GM23248 (cell line): ENCODE measurements around the gene RUVBL2. TPM values are rescaled to one million over a fixed set of nuclear protein-coding genes. Genes with fewer than 3 reads are reported as not detected.

Experiments used
- DNase-seq: peaks from one replicate; pipeline ENCODE4 v3.0.0-alpha.2; 2015
- H2AFZ ChIP-seq: fragments of 200-600 bp; sonication (generic); 2 replicates; pipeline ENCODE4 v1.6.1; 2016; ENCODE audit warnings: antibody characterized with exemption
- H3F3A ChIP-seq: fragments of 200-600 bp; sonication (generic); 2 replicates; pipeline ENCODE4 v1.6.1; 2016; ENCODE audit warnings: mild to moderate bottlenecking, antibody characterized with exemption, mixed run types; ENCODE audit not compliant: insufficient read depth
- H3K27ac ChIP-seq: fragments of 200-600 bp; sonication (generic); 2 replicates; pipeline ENCODE4 v1.5.1; 2016; ENCODE audit warnings: mild to moderate bottlenecking
- H3K27me3 ChIP-seq: fragments of 200-600 bp; sonication (generic); replicated peaks from 2 replicates; pipeline ENCODE4 v1.6.1; 2016; ENCODE audit warnings: mild to moderate bottlenecking; ENCODE audit not compliant: insufficient read depth
- H3K36me3 ChIP-seq: fragments of 200-600 bp; sonication (generic); 2 replicates; pipeline ENCODE4 v1.6.1; 2016; ENCODE audit warnings: low read depth, mild to moderate bottlenecking
- H3K4me1 ChIP-seq: fragments of 200-600 bp; sonication (generic); 2 replicates; pipeline ENCODE4 v1.6.1; 2016; ENCODE audit warnings: mild to moderate bottlenecking; ENCODE audit not compliant: insufficient read depth
- H3K4me2 ChIP-seq: fragments of 200-600 bp; sonication (generic); one replicate; pipeline ENCODE4 v1.6.1; 2016; ENCODE audit warnings: mild to moderate bottlenecking; ENCODE audit not compliant: unreplicated experiment
- H3K4me3 ChIP-seq: fragments of 200-600 bp; sonication (generic); 2 replicates; pipeline ENCODE4 v1.5.1; 2016; ENCODE audit warnings: mild to moderate bottlenecking
- H3K79me2 ChIP-seq: fragments of 200-600 bp; sonication (generic); 2 replicates; pipeline ENCODE4 v1.6.1; 2016; ENCODE audit warnings: mild to moderate bottlenecking; ENCODE audit not compliant: insufficient read depth
- H3K9ac ChIP-seq: fragments of 200-600 bp; sonication (generic); 2 replicates; pipeline ENCODE4 v1.6.1; 2016; ENCODE audit warnings: mild to moderate bottlenecking
- H3K9me2 ChIP-seq: fragments of 200-600 bp; sonication (generic); 2 replicates; pipeline ENCODE4 v1.6.1; 2016; ENCODE audit warnings: mixed run types, mild to moderate bottlenecking, moderate library complexity; ENCODE audit not compliant: insufficient read depth
- H3K9me3 ChIP-seq: fragments of 200-600 bp; sonication (generic); one replicate; pipeline ENCODE4 v1.6.1; 2017; ENCODE audit warnings: low read depth
- H4K20me1 ChIP-seq: fragments of 200-600 bp; sonication (generic); 2 replicates; pipeline ENCODE4 v1.6.0; 2016; ENCODE audit not compliant: insufficient read depth
- EZH2 ChIP-seq: fragments of 200-600 bp; sonication (generic); IDR thresholded peaks from 2 replicates; pipeline ENCODE4 v1.6.1; 2018; ENCODE audit warnings: antibody characterized with exemption, mild to moderate bottlenecking; ENCODE audit not compliant: insufficient read depth, poor library complexity, severe bottlenecking
- EZH2phosphoT487 ChIP-seq: fragments of 200-600 bp; sonication (generic); IDR thresholded peaks from 2 replicates; pipeline ENCODE4 v1.6.1; 2018; ENCODE audit warnings: antibody characterized with exemption, moderate library complexity, mild to moderate bottlenecking, low read depth; ENCODE audit not compliant: insufficient read depth
- WGBS, 2 experiments: methylation state at CpG; one replicate each; pipeline ENCODE4 v1.1.6; 2015 to 2017; ENCODE audit warnings: low lambda C conversion rate in 2 of 2, low coverage in 1 of 2; ENCODE audit errors: missing lambda C conversion rate in 2 of 2; 5-methylcytosine and 5-hydroxymethylcytosine counted together
- in situ Hi-C: fragments of 300-500 bp; cut with MboI; formaldehyde crosslinking; loops from 2 replicates; pipeline ENCODE4 v1.15.0; 2020
- polyA plus RNA-seq: library from polyadenylated mRNA; unstranded; fragments of >200 nt; fragmentation: Nextera tagmentation; extraction: Ambion mirVana; gene quantifications from 2 replicates; pipeline ENCODE4 v1.2.1, GENCODE V29; 2016
- total RNA-seq: library from RNA; depleted of rRNA; stranded (reverse); fragments of >200 nt; shearing (Covaris generic); gene quantifications from 2 replicates; pipeline ENCODE4 v1.2.3, GENCODE V29; 2014

Gene RUVBL2
- total and polyA plus RNA-seq, 2 experiments from 2014 or later, result 129 to 177 TPM

DNA sequence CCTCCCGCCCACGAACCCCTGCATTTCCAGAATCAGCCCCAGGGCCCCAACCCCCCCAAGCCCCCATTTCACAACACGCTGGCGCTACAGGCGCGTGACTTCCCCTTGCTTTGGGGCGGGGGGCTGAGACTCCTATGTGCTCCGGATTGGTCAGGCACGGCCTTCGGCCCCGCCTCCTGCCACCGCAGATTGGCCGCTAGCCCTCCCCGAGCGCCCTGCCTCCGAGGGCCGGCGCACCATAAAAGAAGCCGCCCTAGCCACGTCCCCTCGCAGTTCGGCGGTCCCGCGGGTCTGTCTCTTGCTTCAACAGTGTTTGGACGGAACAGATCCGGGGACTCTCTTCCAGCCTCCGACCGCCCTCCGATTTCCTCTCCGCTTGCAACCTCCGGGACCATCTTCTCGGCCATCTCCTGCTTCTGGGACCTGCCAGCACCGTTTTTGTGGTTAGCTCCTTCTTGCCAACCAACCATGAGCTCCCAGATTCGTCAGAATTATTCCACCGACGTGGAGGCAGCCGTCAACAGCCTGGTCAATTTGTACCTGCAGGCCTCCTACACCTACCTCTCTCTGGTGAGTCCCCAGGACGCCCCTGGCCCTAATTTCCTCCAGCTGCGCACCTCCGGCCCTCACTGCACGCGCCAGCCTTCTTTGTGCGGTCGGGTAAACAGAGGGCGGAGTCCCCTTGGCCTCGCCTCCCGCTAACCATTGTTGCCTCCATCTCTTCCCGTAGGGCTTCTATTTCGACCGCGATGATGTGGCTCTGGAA is 28.5 kb upstream of the RUVBL2 start, which contains the start of gene FTL:
Gene FTL, plus strand, starts transcription at position 270 of the 766 bp plus-strand sequence. Its CDS starts 199 bp downstream, at position 469.
- Histone ChIP-seq H3K27me3 (no peaks in the 10 kb centered on the region), H3F3A (peaks cover 60% of the 10 kb centered on the region), H3K4me3 (peak within 1 kb of the TSS; percentile 97), H3K9ac (peak within 1 kb of the TSS; percentile 95), H3K36me3 (peaks cover 26% of the 10 kb centered on the region; the same call in 1 of the 2 replicates), H2AFZ (peak within 1 kb of the TSS; percentile 16), H3K9me2 (no peaks in the 10 kb centered on the region), H3K27ac (peak within 1 kb of the TSS; percentile 97), H3K9me3 (no peaks in the 10 kb centered on the region), H3K4me2 (peak within 1 kb of the TSS; percentile 98), H4K20me1 (peaks cover 12% of the 10 kb centered on the region; the same call in 1 of the 2 replicates), H3K4me1 (peaks cover 28% of the 10 kb centered on the region), H3K79me2 (peaks cover 22% of the 10 kb centered on the region)
- in situ Hi-C loops, result no loop called here
- TF ChIP-seq EZH2 (no peak), EZH2phosphoT487 (no peak)
- DNase-seq, result peak; percentile 95
- 0 to 1% methylated on average over 44 to 52 of the region's 52 CpGs for WGBS, 2 experiments

DNA sequence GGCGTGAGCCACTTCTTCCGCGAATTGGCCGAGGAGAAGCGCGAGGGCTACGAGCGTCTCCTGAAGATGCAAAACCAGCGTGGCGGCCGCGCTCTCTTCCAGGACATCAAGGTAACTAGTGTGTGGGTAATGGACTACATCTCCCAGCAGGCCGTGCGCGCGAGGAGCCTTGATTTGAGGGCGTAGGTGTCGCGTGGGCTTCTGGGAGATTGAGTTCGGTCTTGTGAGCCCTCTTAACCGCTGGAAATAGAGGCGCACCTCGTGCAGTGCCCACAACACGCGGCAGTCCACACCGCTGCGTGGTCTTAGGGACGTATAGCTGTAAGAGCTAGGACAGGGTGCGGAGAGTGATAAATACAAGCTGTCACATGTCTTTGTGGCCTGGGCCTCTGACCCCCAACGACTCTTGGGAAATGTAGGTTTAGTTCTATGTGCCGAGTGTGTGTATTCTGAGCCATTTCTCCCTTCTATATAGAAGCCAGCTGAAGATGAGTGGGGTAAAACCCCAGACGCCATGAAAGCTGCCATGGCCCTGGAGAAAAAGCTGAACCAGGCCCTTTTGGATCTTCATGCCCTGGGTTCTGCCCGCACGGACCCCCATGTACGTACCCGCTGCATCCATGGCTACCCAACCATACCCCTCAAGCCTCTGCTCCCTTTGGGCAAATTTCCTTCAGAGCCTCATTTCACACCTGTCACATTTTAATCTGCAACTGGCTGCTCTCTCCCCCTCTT is 27.7 kb upstream of the RUVBL2 start:
- no peaks in the 10 kb centered on the region for H3K27me3 ChIP-seq
- peaks cover 31% of the 10 kb centered on the region; the same call in 1 of the 2 replicates for H3K36me3 ChIP-seq
- H2AFZ ChIP-seq, result no peak overlapping the region
- peak overlapping the region; percentile 97 for H3K4me3 ChIP-seq
- H3K9me3 ChIP-seq, result no peaks in the 10 kb centered on the region
- H4K20me1 ChIP-seq, result peaks cover 12% of the 10 kb centered on the region; the same call in 1 of the 2 replicates
- peaks cover 64% of the 10 kb centered on the region for H3F3A ChIP-seq
- 6 to 8% methylated on average over 36 of the region's 36 CpGs for WGBS, 2 experiments
- H3K79me2 ChIP-seq, result peaks cover 22% of the 10 kb centered on the region
- H3K4me1 ChIP-seq, result peaks cover 28% of the 10 kb centered on the region
- TF ChIP-seq EZH2phosphoT487, result no peak
- no peak for TF ChIP-seq EZH2
- DNase-seq, result peak; percentile 92
- peak overlapping the region; percentile 95 for H3K9ac ChIP-seq
- no peaks in the 10 kb centered on the region for H3K9me2 ChIP-seq
- peak overlapping the region; percentile 97 for H3K27ac ChIP-seq
- in situ Hi-C loops, result no loop called here
- H3K4me2 ChIP-seq, result peak overlapping the region; percentile 98

DNA sequence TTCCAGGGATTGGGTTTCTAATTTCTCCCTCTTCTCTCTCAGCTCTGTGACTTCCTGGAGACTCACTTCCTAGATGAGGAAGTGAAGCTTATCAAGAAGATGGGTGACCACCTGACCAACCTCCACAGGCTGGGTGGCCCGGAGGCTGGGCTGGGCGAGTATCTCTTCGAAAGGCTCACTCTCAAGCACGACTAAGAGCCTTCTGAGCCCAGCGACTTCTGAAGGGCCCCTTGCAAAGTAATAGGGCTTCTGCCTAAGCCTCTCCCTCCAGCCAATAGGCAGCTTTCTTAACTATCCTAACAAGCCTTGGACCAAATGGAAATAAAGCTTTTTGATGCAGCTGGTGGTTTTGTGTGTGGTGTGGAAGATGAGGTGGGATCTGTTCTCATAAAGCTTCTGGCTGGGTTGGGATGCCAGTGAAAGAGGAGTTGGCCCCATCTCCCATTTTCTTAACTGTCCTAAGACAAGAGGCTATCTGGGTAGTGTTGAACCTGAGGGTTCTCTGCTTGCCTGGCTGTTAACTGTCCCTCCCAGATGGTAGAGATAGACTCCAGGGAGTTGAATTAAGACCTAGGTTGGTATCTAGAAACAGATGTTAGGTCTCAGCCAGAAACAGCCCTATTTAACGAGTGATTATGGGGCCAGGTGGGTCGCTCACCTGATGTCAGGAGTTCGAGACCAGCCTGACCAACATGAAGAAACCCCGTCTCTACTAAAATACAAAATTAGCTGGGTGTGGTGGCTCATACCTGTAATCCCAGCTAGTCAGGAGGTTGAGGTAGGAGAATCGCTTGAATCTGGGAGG is 26.9 kb upstream of the RUVBL2 start:
- H3K4me2 ChIP-seq, result peak overlapping the region; percentile 98
- H3F3A ChIP-seq, result peaks cover 66% of the 10 kb centered on the region
- TF ChIP-seq EZH2phosphoT487 (no peak), EZH2 (no peak)
- WGBS, 2 experiments, result 74 to 75% methylated on average over 10 of the region's 10 CpGs
- H3K9me3 ChIP-seq, result no peaks in the 10 kb centered on the region
- in situ Hi-C loops, result no loop called here
- no peak overlapping the region for H2AFZ ChIP-seq
- peaks cover 28% of the 10 kb centered on the region for H3K4me1 ChIP-seq
- DNase-seq, result peak; percentile 39
- H3K27ac ChIP-seq, result peak overlapping the region; percentile 97
- H3K36me3 ChIP-seq, result peaks cover 34% of the 10 kb centered on the region; the same call in 1 of the 2 replicates
- H3K79me2 ChIP-seq, result peaks cover 22% of the 10 kb centered on the region
- peak overlapping the region; percentile 97 for H3K4me3 ChIP-seq
- H3K27me3 ChIP-seq, result no peaks in the 10 kb centered on the region
- H3K9ac ChIP-seq, result peak overlapping the region; percentile 95
- no peaks in the 10 kb centered on the region for H3K9me2 ChIP-seq
- H4K20me1 ChIP-seq, result peaks cover 12% of the 10 kb centered on the region; the same call in 1 of the 2 replicates
